Measurements from ENCODE around the gene SH3RF2. TPM values are rescaled to one million over a fixed set of nuclear protein-coding genes. Genes with fewer than 3 reads are reported as not detected.

SH3RF2 gene
- total and polyA plus RNA-seq, 4 donors: 1.0 to 10.5 (median 4.9) TPM

GRCh38 chr5:145982572-145983318, 46.4 kb downstream of the SH3RF2 start:
- peaks cover 3 to 33% (median 25%) of the 10 kb centered on the region in 4 donors for H3K4me1 ChIP-seq (ENCODE audit: control insufficient read depth in 4 of 4, insufficient read depth in 4 of 4, low read length in 3 of 4)
- H3K27ac ChIP-seq (ENCODE audit: low read depth in 1 of 2, low read length in 2 of 2): no peak overlapping the region
- no peaks in the 10 kb centered on the region for H3K36me3 ChIP-seq (ENCODE audit: control insufficient read depth in 4 of 4, insufficient read depth in 3 of 4, low read depth in 1 of 4, low read length in 3 of 4)
- no peak overlapping the region for H3K4me3 ChIP-seq (ENCODE audit: low read depth in 1 of 3, low read length in 3 of 3)
- DNase-seq (ENCODE audit: low spot score): no peak
- no peak for TF ChIP-seq RXRA (IDR thresholded peaks at IDR 0.05)
- WGBS: 95% methylated on average over 3 of the region's 3 CpGs
- no peak overlapping the region for H3K9ac ChIP-seq (ENCODE audit: low read depth in 1 of 2, low read length in 2 of 2)
- no peaks in the 10 kb centered on the region for H3K9me3 ChIP-seq (ENCODE audit: control insufficient read depth in 4 of 4, low read length in 3 of 4)
- H3K27me3 ChIP-seq (ENCODE audit: control insufficient read depth in 4 of 4, insufficient read depth in 4 of 4, low read length in 3 of 4): no peaks in the 10 kb centered on the region

GRCh38 chr5:145983446-145983845, 47.1 kb downstream of the SH3RF2 start:
- Histone ChIP-seq H3K4me1 (ENCODE audit: control insufficient read depth in 4 of 4, insufficient read depth in 4 of 4, low read length in 3 of 4) (peaks cover 0 to 26% (median 19%) of the 10 kb centered on the region in 4 donors), H3K27me3 (ENCODE audit: control insufficient read depth in 4 of 4, insufficient read depth in 4 of 4, low read length in 3 of 4) (no peaks in the 10 kb centered on the region), H3K27ac (ENCODE audit: low read depth in 1 of 2, low read length in 2 of 2) (no peak overlapping the region), H3K9ac (ENCODE audit: low read depth in 1 of 2, low read length in 2 of 2) (no peak overlapping the region), H3K36me3 (ENCODE audit: control insufficient read depth in 4 of 4, insufficient read depth in 3 of 4, low read depth in 1 of 4, low read length in 3 of 4) (no peaks in the 10 kb centered on the region), H3K4me3 (ENCODE audit: low read depth in 1 of 3, low read length in 3 of 3) (no peak overlapping the region), H3K9me3 (ENCODE audit: control insufficient read depth in 4 of 4, low read length in 3 of 4) (no peaks in the 10 kb centered on the region)
- WGBS: 96% methylated on average over 2 of the region's 2 CpGs
- TF ChIP-seq RXRA (IDR thresholded peaks at IDR 0.05): no peak
- no peak for TF ChIP-seq HNF4G (IDR thresholded peaks at IDR 0.05)
- no peak for TF ChIP-seq CTCF (IDR thresholded peaks at IDR 0.05; ENCODE audit: low read depth, low read length, missing input control)
- TF ChIP-seq MAX (IDR thresholded peaks at IDR 0.05): no peak
- no peak for TF ChIP-seq REST (IDR thresholded peaks at IDR 0.05)
- no peak for TF ChIP-seq JUND (IDR thresholded peaks at IDR 0.05)
- no peak for TF ChIP-seq GABPA (IDR thresholded peaks at IDR 0.05 in 1 of 2, conservative IDR thresholded peaks at IDR 0.05 in 1 of 2)
- TF ChIP-seq TAF1 (conservative IDR thresholded peaks at IDR 0.05): no peak
- TF ChIP-seq EGR1 (IDR thresholded peaks at IDR 0.05; ENCODE audit: low read depth in 2 of 2): no peak
- no peak for TF ChIP-seq HNF4A (conservative IDR thresholded peaks at IDR 0.05)
- TF ChIP-seq FOXA1 (IDR thresholded peaks at IDR 0.05): no peak
- no peak for TF ChIP-seq ZBTB33 (IDR thresholded peaks at IDR 0.05)
- TF ChIP-seq NR2F2 (IDR thresholded peaks at IDR 0.05): no peak
- TF ChIP-seq SP1 (IDR thresholded peaks at IDR 0.05): no peak
- TF ChIP-seq YY1 (IDR thresholded peaks at IDR 0.05): no peak
- TF ChIP-seq RAD21 (IDR thresholded peaks at IDR 0.05): no peak
- no peak for DNase-seq (ENCODE audit: low spot score)

Measured in liver (tissue), 9 donors.